GM10248 (cell line): ENCODE results near the gene PRLR.
"Not testable (repeated sequence)": the region's sequence is repeated elsewhere in the genome, so short reads cannot be mapped to it uniquely, and the experiment has no call there.

Experiments used
- CTCF ChIA-PET: fragments of 300-600 bp; sonication (Branson Sonifier 250); formaldehyde crosslinking; extraction: SDS; loops from one replicate; lab custom pipeline; 2021; ENCODE audit warnings: antibody characterized with exemption; lab: Yijun Ruan, JAX
- POLR2A ChIA-PET: fragments of 350-650 bp; sonication (Branson Sonifier 250); formaldehyde crosslinking; extraction: SDS; loops from one replicate; lab custom pipeline; 2020; ENCODE audit warnings: antibody characterized with exemption; lab: Yijun Ruan, JAX
- DNase-seq: peaks from one replicate; pipeline ENCODE4 v3.0.0; 2012; ENCODE audit errors: extremely low spot score
- CTCF ChIP-seq: IDR thresholded peaks from 2 replicates; pipeline ENCODE4 v1.5.1; 2012; ENCODE audit warnings: mild to moderate bottlenecking, low read depth; ENCODE audit errors: extremely low read depth, missing control alignments, control extremely low read depth

The PRLR gene

GRCh38 chr5:35045280-35045679, 185.0 kb downstream of the PRLR start:
- POLR2A ChIA-PET = no interaction called here
- CTCF ChIA-PET = no interaction called here
- no peak for DNase-seq
- no peak for TF ChIP-seq CTCF

- POLR2A ChIA-PET = no interaction called here
- CTCF ChIA-PET = interaction anchor here (2.0 kb wide), 1 partner anchor 41 kb away, joined by 7 read pairs; no protein-coding TSS in a partner anchor
- DNase-seq = no peak
- no peak for TF ChIP-seq CTCF
These were observed 185.6 kb downstream of the PRLR start for GRCh38 chr5:35044649-35045048.

- POLR2A ChIA-PET = no interaction called here
- DNase-seq = no peak
These were observed 187.5 kb downstream of the PRLR start for GRCh38 chr5:35042781-35043180.

DNA sequence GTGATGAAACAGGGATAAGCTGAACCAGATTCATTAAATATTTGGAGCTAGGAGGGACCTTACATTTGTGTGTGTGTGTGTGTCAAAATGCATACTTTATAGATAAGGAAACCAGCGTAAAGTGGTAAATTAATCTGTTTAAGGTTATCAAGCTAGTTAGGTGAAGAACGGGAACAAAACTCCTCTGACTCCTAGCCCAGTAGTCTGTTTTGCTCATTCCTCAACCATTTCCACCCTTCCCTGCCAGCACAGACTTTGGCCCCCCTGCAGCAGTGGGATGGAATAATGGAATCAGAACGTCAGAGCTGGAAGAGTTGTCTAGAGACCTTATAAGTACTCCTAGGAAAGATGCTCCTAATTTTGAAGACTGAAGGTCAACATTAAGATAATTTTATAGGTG, 189.0 kb downstream of the PRLR start:
- ChIA-PET CTCF (interaction anchor here (1.0 to 1.4 kb wide), 4 partner anchors 9 to 395 kb away, joined by 3 read pairs; no protein-coding TSS in a partner anchor), POLR2A (interaction anchor here (0.6 kb wide), 1 partner anchor 9 kb away, joined by 6 read pairs; no protein-coding TSS in a partner anchor)
- DNase-seq = no peak
- no peak for TF ChIP-seq CTCF

More at GRCh38 chr5:35042781-35043180, 187.5 kb downstream of the PRLR start:
- TF ChIP-seq CTCF = no peak
- CTCF ChIA-PET = interaction anchor here (1.2 to 2.0 kb wide), 3 partner anchors 8 to 39 kb away, joined by 3 to 7 read pairs (median 3); no protein-coding TSS in a partner anchor

GRCh38 chr5:35038891-35039290, 191.4 kb downstream of the PRLR start:
- POLR2A ChIA-PET = no interaction called here
- TF ChIP-seq CTCF = no peak
- CTCF ChIA-PET = no interaction called here

GRCh38 chr5:35036536-35036935, 193.8 kb downstream of the PRLR start:
- no peak for DNase-seq
- CTCF ChIA-PET = no interaction called here
- no peak for TF ChIP-seq CTCF
- POLR2A ChIA-PET = no interaction called here

More at GRCh38 chr5:35038891-35039290, 191.4 kb downstream of the PRLR start:
- no peak for DNase-seq

GRCh38 chr5:35035929-35036328, 194.4 kb downstream of the PRLR start:
- DNase-seq, CTCF ChIA-PET, POLR2A ChIA-PET: not testable (repeated sequence)
